OCI-LY3 (cell line): Measurements from ENCODE around the gene C17orf100.

ENCODE experiments used
- H2AFZ ChIP-seq: fragments of 200-600, 300-600 bp; shearing (Covaris generic); 2 replicates; pipeline ENCODE4 v1.6.0; 2014; ENCODE audit warnings: antibody characterized with exemption, low read depth, low read length
- H3K27ac ChIP-seq: fragments of 200-600, 300-600 bp; sonication (generic); 2 replicates; pipeline ENCODE4 v1.5.1; 2014; ENCODE audit warnings: mild to moderate bottlenecking, low read length, moderate library complexity, mixed read lengths
- H3K27me3 ChIP-seq: fragments of 200-600, 300-600 bp; sonication (generic); 2 replicates; pipeline ENCODE4 v1.6.1; 2014; ENCODE audit warnings: low read depth, low read length, mixed read lengths
- H3K36me3 ChIP-seq: fragments of 200-600, 300-600 bp; sonication (generic); replicated peaks from 2 replicates; pipeline ENCODE3; 2014; ENCODE audit warnings: low read depth, low read length, mixed read lengths
- H3K4me1 ChIP-seq: fragments of 300-600, 200-600 bp; sonication (generic); 2 replicates; pipeline ENCODE4 v1.6.1; 2014; ENCODE audit warnings: low read length, mixed read lengths
- H3K4me2 ChIP-seq: fragments of 200-600, 300-600 bp; sonication (generic); 2 replicates; pipeline ENCODE4 v1.6.1; 2014; ENCODE audit warnings: low read length, mixed read lengths
- H3K4me3 ChIP-seq: fragments of 300-600, 200-600 bp; sonication (generic); 2 replicates; pipeline ENCODE4 v1.5.1; 2014; ENCODE audit warnings: antibody characterized with exemption, mild to moderate bottlenecking, low read length, moderate library complexity
- H3K79me2 ChIP-seq: fragments of 300-600, 200-600 bp; shearing (Covaris generic); 2 replicates; pipeline ENCODE4 v1.6.1; 2014; ENCODE audit warnings: mild to moderate bottlenecking, low read length, mixed read lengths
- H3K9ac ChIP-seq: fragments of 300-600, 200-600 bp; shearing (Covaris generic); 2 replicates; pipeline ENCODE4 v1.6.0; 2014; ENCODE audit warnings: mild to moderate bottlenecking, low read length, moderate library complexity
- H3K9me3 ChIP-seq: fragments of 200-600, 300-600 bp; shearing (Covaris generic); 2 replicates; pipeline ENCODE4 v1.6.1; 2014; ENCODE audit warnings: low read length, mixed read lengths; ENCODE audit not compliant: insufficient read depth
- H4K20me1 ChIP-seq: fragments of 200-600, 300-600 bp; sonication (generic); 2 replicates; pipeline ENCODE4 v1.6.1; 2016; ENCODE audit warnings: low read length, mixed read lengths; ENCODE audit not compliant: insufficient read depth
- EZH2phosphoT487 ChIP-seq: fragments of 200-600 bp; shearing (Covaris generic); IDR thresholded peaks from 2 replicates; pipeline ENCODE4 v1.6.1; 2018; ENCODE audit warnings: antibody characterized with exemption, mixed run types, low read depth
- TF ChIP-seq, protein P1 (sequence below): fragments of 200-600, 300-600 bp; sonication (generic); IDR thresholded peaks from 2 replicates; pipeline ENCODE4 v1.5.1; 2014; ENCODE audit warnings: antibody characterized with exemption, low read length, low read depth

Gene C17orf100

DNA sequence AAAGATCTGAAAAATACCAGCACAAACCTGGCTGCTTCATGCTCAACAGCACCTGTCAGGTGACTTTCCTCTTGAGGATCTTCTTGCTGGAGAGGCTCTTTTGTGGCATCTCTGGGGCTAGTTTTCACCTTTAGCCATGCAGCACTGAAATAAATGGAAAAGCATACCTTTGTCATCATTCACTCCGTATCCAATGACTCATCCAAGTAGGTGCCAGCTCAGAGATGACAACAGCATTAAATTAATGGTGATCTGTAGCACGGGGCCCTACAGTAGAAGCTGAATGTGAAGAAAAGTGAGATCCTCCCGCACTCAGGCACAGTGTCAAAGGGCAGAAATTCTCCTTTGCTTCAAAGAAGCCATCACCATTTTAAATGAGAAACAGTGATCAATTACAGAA, 43.2 kb upstream of the C17orf100 start:
- Histone ChIP-seq H3K9me3 (no peaks in the 10 kb centered on the region), H4K20me1 (no peaks in the 10 kb centered on the region), H3K4me1 (no peaks in the 10 kb centered on the region), H3K27me3 (no peaks in the 10 kb centered on the region), H3K36me3 (no peaks in the 10 kb centered on the region), H3K4me2 (no peak overlapping the region), H3K9ac (no peak overlapping the region), H3K4me3 (no peak overlapping the region), H3K27ac (no peak overlapping the region), H2AFZ (no peak overlapping the region), H3K79me2 (no peaks in the 10 kb centered on the region)
- TF ChIP-seq EZH2phosphoT487: no peak
- TF ChIP-seq, protein P1, sequence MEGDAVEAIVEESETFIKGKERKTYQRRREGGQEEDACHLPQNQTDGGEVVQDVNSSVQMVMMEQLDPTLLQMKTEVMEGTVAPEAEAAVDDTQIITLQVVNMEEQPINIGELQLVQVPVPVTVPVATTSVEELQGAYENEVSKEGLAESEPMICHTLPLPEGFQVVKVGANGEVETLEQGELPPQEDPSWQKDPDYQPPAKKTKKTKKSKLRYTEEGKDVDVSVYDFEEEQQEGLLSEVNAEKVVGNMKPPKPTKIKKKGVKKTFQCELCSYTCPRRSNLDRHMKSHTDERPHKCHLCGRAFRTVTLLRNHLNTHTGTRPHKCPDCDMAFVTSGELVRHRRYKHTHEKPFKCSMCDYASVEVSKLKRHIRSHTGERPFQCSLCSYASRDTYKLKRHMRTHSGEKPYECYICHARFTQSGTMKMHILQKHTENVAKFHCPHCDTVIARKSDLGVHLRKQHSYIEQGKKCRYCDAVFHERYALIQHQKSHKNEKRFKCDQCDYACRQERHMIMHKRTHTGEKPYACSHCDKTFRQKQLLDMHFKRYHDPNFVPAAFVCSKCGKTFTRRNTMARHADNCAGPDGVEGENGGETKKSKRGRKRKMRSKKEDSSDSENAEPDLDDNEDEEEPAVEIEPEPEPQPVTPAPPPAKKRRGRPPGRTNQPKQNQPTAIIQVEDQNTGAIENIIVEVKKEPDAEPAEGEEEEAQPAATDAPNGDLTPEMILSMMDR: no peak

DNA sequence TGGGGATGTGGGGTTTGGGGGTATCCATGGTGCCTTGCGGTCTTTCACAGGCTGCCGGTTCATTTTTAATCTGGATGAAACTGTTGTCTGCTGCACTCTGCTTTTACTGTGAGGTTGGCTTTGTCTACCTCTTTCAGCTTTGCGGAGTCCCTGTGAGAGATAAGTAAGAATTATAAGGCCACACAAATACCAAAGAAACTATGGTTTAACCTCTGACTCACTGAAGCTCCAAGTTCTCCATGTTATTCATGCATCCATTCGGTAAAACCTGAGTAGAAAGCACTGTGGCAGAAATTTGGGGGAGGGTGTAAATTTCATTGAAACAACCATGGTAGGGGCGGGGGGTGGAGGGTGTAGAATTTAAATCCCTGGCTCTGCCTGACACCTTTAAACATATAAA, 41.6 kb upstream of the C17orf100 start:
- Histone ChIP-seq H3K27me3 (no peaks in the 10 kb centered on the region), H3K9ac (no peak overlapping the region), H3K36me3 (no peaks in the 10 kb centered on the region)

DNA sequence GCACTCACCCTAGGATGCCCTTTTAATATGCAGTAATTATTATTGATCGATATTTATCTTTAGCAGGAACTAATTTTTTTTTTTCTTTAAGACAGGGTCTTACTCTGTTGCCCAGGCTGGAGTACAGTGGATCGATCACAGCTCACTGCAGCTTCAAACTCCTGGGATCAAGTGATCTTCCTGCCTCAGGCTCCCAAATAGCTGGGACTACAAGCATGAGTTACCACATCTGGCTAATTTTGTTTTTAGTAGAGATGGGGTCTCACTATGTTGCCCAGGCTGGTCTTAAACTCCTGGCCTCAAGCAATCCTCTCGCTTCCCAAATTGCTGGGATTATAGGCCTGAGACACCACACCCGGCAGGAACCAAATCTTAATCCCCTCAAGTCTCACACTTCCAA, 40.3 kb upstream of the C17orf100 start:
- H3K4me1 ChIP-seq: no peaks in the 10 kb centered on the region
- H3K79me2 ChIP-seq: no peaks in the 10 kb centered on the region
- H3K9me3 ChIP-seq: no peaks in the 10 kb centered on the region
- H4K20me1 ChIP-seq: no peaks in the 10 kb centered on the region
- no peak overlapping the region for H2AFZ ChIP-seq
- H3K36me3 ChIP-seq: no peaks in the 10 kb centered on the region
- no peak overlapping the region for H3K27ac ChIP-seq
- H3K4me3 ChIP-seq: no peak overlapping the region
- no peaks in the 10 kb centered on the region for H3K27me3 ChIP-seq
- TF ChIP-seq EZH2phosphoT487: no peak
- TF ChIP-seq, protein P1: no peak
- no peak overlapping the region for H3K9ac ChIP-seq
- no peak overlapping the region for H3K4me2 ChIP-seq

More for the DNA sequence above, 41.6 kb upstream of the C17orf100 start:
- no peak for TF ChIP-seq EZH2phosphoT487
- TF ChIP-seq, protein P1: no peak
- H3K79me2 ChIP-seq: no peaks in the 10 kb centered on the region
- H3K4me1 ChIP-seq: no peaks in the 10 kb centered on the region
- no peak overlapping the region for H2AFZ ChIP-seq
- no peak overlapping the region for H3K27ac ChIP-seq
- no peaks in the 10 kb centered on the region for H4K20me1 ChIP-seq
- no peak overlapping the region for H3K4me3 ChIP-seq
- H3K4me2 ChIP-seq: no peak overlapping the region
- H3K9me3 ChIP-seq: no peaks in the 10 kb centered on the region

DNA sequence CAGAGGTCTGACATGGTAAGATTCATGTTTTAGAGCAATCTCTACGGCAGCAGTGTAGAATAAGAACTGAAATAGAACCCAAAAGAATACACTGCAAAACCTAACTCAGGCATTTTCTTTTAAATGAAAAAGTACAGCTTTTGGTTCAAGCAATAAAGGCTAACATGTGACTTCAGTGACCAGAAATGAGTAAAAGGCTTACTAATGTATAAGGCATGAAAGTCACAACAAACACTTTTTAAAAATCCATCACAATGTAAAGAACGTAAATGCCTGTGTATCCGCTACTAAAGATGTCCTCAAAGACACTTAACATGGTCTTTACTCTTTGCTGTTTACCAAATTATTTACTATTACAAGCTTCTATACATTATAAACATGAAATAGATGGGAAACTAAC, 27.6 kb upstream of the C17orf100 start:
- Histone ChIP-seq H3K4me3 (no peak overlapping the region), H3K79me2 (no peaks in the 10 kb centered on the region), H3K27ac (no peak overlapping the region), H3K9me3 (no peaks in the 10 kb centered on the region), H3K4me2 (no peak overlapping the region), H4K20me1 (no peaks in the 10 kb centered on the region), H3K27me3 (no peaks in the 10 kb centered on the region), H2AFZ (no peak overlapping the region), H3K9ac (no peak overlapping the region), H3K36me3 (no peaks in the 10 kb centered on the region), H3K4me1 (no peaks in the 10 kb centered on the region)
- TF ChIP-seq, protein P1: no peak
- TF ChIP-seq EZH2phosphoT487: no peak
